ENCODE results near the gene EPHA4.

DNA sequence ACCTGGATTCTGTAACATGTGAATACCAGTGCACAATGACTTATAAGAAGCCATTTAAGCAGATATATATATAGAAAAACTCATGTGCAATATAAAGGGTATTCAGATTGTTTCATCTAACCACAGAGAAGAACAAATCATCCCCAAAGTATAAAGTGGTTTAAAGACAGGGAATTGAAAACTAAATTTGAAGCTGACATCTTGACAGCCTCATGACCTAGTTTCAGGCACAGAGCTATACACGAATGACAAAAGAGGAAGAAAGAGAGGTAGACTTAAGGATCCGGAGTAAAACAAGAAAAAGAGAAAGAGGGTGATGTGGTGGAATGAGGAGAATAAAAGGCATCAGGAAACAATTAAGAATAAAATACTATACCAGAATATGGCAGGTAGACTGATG lies 194.5 kb downstream of the EPHA4 start:
- TF ChIP-seq, protein P1, sequence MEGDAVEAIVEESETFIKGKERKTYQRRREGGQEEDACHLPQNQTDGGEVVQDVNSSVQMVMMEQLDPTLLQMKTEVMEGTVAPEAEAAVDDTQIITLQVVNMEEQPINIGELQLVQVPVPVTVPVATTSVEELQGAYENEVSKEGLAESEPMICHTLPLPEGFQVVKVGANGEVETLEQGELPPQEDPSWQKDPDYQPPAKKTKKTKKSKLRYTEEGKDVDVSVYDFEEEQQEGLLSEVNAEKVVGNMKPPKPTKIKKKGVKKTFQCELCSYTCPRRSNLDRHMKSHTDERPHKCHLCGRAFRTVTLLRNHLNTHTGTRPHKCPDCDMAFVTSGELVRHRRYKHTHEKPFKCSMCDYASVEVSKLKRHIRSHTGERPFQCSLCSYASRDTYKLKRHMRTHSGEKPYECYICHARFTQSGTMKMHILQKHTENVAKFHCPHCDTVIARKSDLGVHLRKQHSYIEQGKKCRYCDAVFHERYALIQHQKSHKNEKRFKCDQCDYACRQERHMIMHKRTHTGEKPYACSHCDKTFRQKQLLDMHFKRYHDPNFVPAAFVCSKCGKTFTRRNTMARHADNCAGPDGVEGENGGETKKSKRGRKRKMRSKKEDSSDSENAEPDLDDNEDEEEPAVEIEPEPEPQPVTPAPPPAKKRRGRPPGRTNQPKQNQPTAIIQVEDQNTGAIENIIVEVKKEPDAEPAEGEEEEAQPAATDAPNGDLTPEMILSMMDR (IDR thresholded peaks at IDR 0.05; ENCODE audit: low read depth, low read length, missing input control) = no peak
- no peak for TF ChIP-seq JUND (IDR thresholded peaks at IDR 0.05)
- TF ChIP-seq RAD21 (IDR thresholded peaks at IDR 0.05) = no peak
- TF ChIP-seq TAF1 (conservative IDR thresholded peaks at IDR 0.05) = no peak
- TF ChIP-seq GABPA (IDR thresholded peaks at IDR 0.05 in 1 of 2, conservative IDR thresholded peaks at IDR 0.05 in 1 of 2) = no peak
- no peak for TF ChIP-seq SP1 (IDR thresholded peaks at IDR 0.05)
- TF ChIP-seq, protein P2, sequence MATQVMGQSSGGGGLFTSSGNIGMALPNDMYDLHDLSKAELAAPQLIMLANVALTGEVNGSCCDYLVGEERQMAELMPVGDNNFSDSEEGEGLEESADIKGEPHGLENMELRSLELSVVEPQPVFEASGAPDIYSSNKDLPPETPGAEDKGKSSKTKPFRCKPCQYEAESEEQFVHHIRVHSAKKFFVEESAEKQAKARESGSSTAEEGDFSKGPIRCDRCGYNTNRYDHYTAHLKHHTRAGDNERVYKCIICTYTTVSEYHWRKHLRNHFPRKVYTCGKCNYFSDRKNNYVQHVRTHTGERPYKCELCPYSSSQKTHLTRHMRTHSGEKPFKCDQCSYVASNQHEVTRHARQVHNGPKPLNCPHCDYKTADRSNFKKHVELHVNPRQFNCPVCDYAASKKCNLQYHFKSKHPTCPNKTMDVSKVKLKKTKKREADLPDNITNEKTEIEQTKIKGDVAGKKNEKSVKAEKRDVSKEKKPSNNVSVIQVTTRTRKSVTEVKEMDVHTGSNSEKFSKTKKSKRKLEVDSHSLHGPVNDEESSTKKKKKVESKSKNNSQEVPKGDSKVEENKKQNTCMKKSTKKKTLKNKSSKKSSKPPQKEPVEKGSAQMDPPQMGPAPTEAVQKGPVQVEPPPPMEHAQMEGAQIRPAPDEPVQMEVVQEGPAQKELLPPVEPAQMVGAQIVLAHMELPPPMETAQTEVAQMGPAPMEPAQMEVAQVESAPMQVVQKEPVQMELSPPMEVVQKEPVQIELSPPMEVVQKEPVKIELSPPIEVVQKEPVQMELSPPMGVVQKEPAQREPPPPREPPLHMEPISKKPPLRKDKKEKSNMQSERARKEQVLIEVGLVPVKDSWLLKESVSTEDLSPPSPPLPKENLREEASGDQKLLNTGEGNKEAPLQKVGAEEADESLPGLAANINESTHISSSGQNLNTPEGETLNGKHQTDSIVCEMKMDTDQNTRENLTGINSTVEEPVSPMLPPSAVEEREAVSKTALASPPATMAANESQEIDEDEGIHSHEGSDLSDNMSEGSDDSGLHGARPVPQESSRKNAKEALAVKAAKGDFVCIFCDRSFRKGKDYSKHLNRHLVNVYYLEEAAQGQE (IDR thresholded peaks at IDR 0.05) = no peak
- no peak for TF ChIP-seq YY1 (IDR thresholded peaks at IDR 0.05)
- no peak for TF ChIP-seq NR2F2 (IDR thresholded peaks at IDR 0.05)
- TF ChIP-seq, protein P3, sequence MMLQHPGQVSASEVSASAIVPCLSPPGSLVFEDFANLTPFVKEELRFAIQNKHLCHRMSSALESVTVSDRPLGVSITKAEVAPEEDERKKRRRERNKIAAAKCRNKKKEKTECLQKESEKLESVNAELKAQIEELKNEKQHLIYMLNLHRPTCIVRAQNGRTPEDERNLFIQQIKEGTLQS (IDR thresholded peaks at IDR 0.05) = no peak
- no peak for TF ChIP-seq EGR1 (IDR thresholded peaks at IDR 0.05; ENCODE audit: low read depth in 2 of 2)
- no peak for TF ChIP-seq HNF4A (conservative IDR thresholded peaks at IDR 0.05)

Measured in liver (tissue), 3 donors.